MG63 (cell line): ENCODE data around the gene MERTK. TPM values are rescaled to one million over a fixed set of nuclear protein-coding genes. Genes with fewer than 3 reads are reported as not detected.
"Not testable (repeated sequence)": the region's sequence is repeated elsewhere in the genome, so short reads cannot be mapped to it uniquely, and the experiment has no call there.

Experiments used
- DNase-seq: peaks from one replicate; pipeline ENCODE4 v3.0.0-alpha.2; 2020
- H3K27me3 ChIP-seq: fragments of 250-450 bp; sonication (Bioruptor Pico); 2 replicates; pipeline ENCODE4 v1.5.1; 2020; ENCODE audit warnings: mild to moderate bottlenecking, moderate library complexity
- H3K36me3 ChIP-seq: fragments of 250-450 bp; sonication (Bioruptor Pico); 2 replicates; pipeline ENCODE4 v1.5.1; 2020; ENCODE audit warnings: mild to moderate bottlenecking, moderate library complexity
- H3K4me3 ChIP-seq: fragments of 250-450 bp; sonication (Bioruptor Pico); 2 replicates; pipeline ENCODE4 v1.5.1; 2020; ENCODE audit warnings: mild to moderate bottlenecking, moderate library complexity
- H3K9me3 ChIP-seq: fragments of 250-450 bp; sonication (Bioruptor Pico); 2 replicates; pipeline ENCODE4 v1.5.1; 2020; ENCODE audit warnings: mild to moderate bottlenecking, moderate library complexity
- total RNA-seq: library from RNA; depleted of rRNA; stranded (reverse); fragments of >200 nt; shearing (Covaris generic); gene quantifications from 2 replicates; pipeline ENCODE4 v1.2.3, GENCODE V29; 2014; ENCODE audit warnings: low replicate concordance

The MERTK gene
- total RNA-seq, 1 experiment from 2014 or later, result 0.23 TPM

GRCh38 chr2:112032224-112032586, 133.8 kb downstream of the MERTK start:
- H3K36me3 ChIP-seq, result no peaks in the 10 kb centered on the region
- 0 out of 2 replicates have a peak, but pooled peaks cover 2% of the 10 kb centered on the region for H3K9me3 ChIP-seq
- no peak for DNase-seq
- H3K27me3 ChIP-seq, result no peaks in the 10 kb centered on the region
- H3K4me3 ChIP-seq, result no peak overlapping the region

- Histone ChIP-seq H3K4me3 (no peak overlapping the region), H3K27me3 (no peaks in the 10 kb centered on the region), H3K9me3 (0 out of 2 replicates have a peak, but pooled peaks cover 5% of the 10 kb centered on the region), H3K36me3 (no peaks in the 10 kb centered on the region)
- DNase-seq, result peak; percentile 65
Observed at GRCh38 chr2:112032689-112033465, 134.5 kb downstream of the MERTK start.

DNA sequence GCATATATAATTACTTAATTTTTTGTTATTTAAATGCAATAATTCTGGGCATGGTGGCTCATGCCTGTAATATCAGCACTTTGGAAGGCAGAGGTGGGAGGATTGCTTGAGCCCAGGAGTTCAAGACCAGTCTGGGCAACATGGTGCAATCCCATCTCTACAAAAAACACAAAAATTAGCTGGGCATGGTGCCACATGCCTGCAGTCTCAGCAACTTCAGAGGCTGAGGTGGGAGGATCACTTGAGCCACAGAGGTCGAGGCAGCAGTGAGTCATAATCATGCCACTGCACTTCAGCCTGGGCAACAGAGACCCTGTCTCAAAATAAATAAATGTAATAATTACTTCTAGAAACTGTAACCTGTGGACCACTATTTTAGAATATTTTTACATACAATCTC, 135.2 kb downstream of the MERTK start:
- Histone ChIP-seq H3K36me3 (no peaks in the 10 kb centered on the region), H3K9me3 (0 out of 2 replicates have a peak, but pooled peaks cover 5% of the 10 kb centered on the region), H3K4me3 (no peak overlapping the region), H3K27me3 (no peaks in the 10 kb centered on the region)
- peak; percentile 59 for DNase-seq

GRCh38 chr2:112034924-112035323, 136.5 kb downstream of the MERTK start:
- Histone ChIP-seq H3K4me3 (no peak overlapping the region), H3K9me3 (0 out of 2 replicates have a peak, but pooled peaks cover 5% of the 10 kb centered on the region), H3K36me3 (no peaks in the 10 kb centered on the region), H3K27me3 (no peaks in the 10 kb centered on the region)
- no peak for DNase-seq

- no peaks in the 10 kb centered on the region for H3K36me3 ChIP-seq
- H3K9me3 ChIP-seq, result 0 out of 2 replicates have a peak, but pooled peaks cover 5% of the 10 kb centered on the region
- no peak for DNase-seq
- no peaks in the 10 kb centered on the region for H3K27me3 ChIP-seq
- H3K4me3 ChIP-seq, result no peak overlapping the region
Observed at GRCh38 chr2:112035786-112036185, 137.4 kb downstream of the MERTK start.

- DNase-seq, H3K27me3 ChIP-seq, H3K9me3 ChIP-seq, H3K4me3 ChIP-seq, H3K36me3 ChIP-seq: not testable (repeated sequence)
Observed at GRCh38 chr2:112039556-112039955, 141.1 kb downstream of the MERTK start.

- not testable (repeated sequence) for H3K27me3 ChIP-seq, H3K36me3 ChIP-seq, H3K4me3 ChIP-seq, H3K9me3 ChIP-seq, DNase-seq
Observed at GRCh38 chr2:112040066-112040465, 141.7 kb downstream of the MERTK start.

DNA sequence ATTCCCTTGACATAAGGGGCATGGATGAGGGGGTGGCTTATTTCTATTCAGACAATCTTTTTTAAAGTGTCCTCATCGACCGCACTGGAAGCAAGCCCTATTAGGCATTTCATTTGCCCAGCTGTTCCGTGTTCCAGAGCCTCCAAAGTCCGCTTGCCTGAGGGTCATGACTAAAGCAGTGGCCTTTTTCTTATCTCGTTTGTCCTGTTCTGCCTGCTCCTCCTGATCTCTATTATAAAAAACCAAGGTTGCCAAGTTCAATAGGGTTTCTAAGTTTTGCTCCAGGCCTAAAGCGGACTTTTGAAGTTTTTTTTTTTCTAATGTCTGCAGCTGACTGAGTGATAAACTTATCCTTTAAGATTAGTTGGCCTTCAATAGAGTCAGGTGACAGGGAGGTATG, 143.1 kb downstream of the MERTK start:
- not testable (repeated sequence) for DNase-seq, H3K4me3 ChIP-seq, H3K9me3 ChIP-seq, H3K27me3 ChIP-seq, H3K36me3 ChIP-seq

- no peaks in the 10 kb centered on the region for H3K9me3 ChIP-seq
Observed at GRCh38 chr2:112045446-112046014, 147.1 kb downstream of the MERTK start.

GRCh38 chr2:112046231-112046630, 147.8 kb downstream of the MERTK start:
- no peak overlapping the region for H3K4me3 ChIP-seq
- no peak for DNase-seq
- no peaks in the 10 kb centered on the region for H3K9me3 ChIP-seq
- no peaks in the 10 kb centered on the region for H3K27me3 ChIP-seq
- no peaks in the 10 kb centered on the region; the same call in 1 of the 2 replicates for H3K36me3 ChIP-seq

More at GRCh38 chr2:112045446-112046014, 147.1 kb downstream of the MERTK start:
- Histone ChIP-seq H3K4me3 (no peak overlapping the region), H3K27me3 (no peaks in the 10 kb centered on the region), H3K36me3 (no peaks in the 10 kb centered on the region; the same call in 1 of the 2 replicates)
- no peak for DNase-seq

DNA sequence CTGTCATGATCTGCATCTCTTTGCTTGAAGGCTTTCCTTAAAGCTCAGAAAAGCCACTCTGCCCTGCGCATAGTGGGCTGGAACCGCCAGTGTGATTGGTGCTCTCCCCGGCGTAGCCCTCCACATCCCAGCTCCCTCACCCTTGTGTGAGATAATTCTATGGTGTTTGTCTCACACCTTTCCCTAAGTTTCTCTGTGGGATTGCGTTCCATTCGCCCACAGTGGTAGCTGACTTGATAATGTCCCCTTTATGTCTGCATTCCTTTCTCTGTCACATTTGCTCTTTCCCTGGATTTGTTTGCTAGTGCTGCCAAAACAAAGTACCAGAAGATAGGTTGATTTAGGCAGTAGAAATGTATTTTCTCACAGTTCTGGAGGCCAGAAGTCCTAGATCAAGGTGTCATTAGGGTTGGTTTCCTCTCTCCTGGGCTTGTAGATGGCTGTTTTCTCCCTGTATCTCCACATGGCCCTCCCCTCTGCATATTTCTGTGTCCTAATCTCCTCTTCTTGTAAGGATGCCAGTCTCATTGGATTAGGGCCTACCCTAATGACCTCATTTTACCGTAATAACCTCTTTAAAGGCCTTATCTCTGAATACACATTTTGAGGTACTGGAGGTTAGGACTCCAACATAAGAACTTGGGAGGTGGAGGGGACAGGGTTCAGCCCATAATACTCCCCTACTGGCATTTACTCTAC, 149.3 kb downstream of the MERTK start:
- DNase-seq, result no peak
- Histone ChIP-seq H3K4me3 (no peak overlapping the region), H3K36me3 (no peaks in the 10 kb centered on the region; the same call in 1 of the 2 replicates), H3K27me3 (no peaks in the 10 kb centered on the region), H3K9me3 (no peaks in the 10 kb centered on the region)

DNA sequence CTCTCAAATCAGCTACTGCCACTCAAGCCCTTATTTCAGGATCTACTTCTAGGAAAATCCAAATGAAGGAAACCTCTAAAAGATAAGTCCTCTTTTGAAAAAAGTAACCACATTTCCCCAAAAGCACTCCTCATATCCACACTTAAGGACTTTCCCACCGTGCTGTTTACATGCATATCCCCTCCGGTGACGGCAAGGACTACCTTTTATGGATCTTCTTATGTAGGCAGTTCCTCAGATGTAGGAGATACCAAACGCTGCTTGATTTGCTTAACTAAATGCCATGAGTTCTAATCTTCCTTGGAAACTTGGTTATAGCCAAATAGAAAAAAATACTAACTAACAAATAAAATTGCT, 149.8 kb downstream of the MERTK start:
- no peak overlapping the region for H3K4me3 ChIP-seq

GRCh38 chr2:112048887-112049286, 150.5 kb downstream of the MERTK start:
- Histone ChIP-seq H3K4me3 (no peak overlapping the region), H3K9me3 (no peaks in the 10 kb centered on the region), H3K27me3 (no peaks in the 10 kb centered on the region), H3K36me3 (no peaks in the 10 kb centered on the region; the same call in 1 of the 2 replicates)
- no peak for DNase-seq

More for the DNA sequence above, 149.8 kb downstream of the MERTK start:
- Histone ChIP-seq H3K36me3 (no peaks in the 10 kb centered on the region; the same call in 1 of the 2 replicates), H3K9me3 (no peaks in the 10 kb centered on the region), H3K27me3 (no peaks in the 10 kb centered on the region)
- no peak for DNase-seq

GRCh38 chr2:112050316-112050715, 151.9 kb downstream of the MERTK start:
- no peaks in the 10 kb centered on the region for H3K27me3 ChIP-seq
- no peaks in the 10 kb centered on the region for H3K9me3 ChIP-seq
- DNase-seq, result no peak
- H3K4me3 ChIP-seq, result no peak overlapping the region
- no peaks in the 10 kb centered on the region; the same call in 1 of the 2 replicates for H3K36me3 ChIP-seq

DNA sequence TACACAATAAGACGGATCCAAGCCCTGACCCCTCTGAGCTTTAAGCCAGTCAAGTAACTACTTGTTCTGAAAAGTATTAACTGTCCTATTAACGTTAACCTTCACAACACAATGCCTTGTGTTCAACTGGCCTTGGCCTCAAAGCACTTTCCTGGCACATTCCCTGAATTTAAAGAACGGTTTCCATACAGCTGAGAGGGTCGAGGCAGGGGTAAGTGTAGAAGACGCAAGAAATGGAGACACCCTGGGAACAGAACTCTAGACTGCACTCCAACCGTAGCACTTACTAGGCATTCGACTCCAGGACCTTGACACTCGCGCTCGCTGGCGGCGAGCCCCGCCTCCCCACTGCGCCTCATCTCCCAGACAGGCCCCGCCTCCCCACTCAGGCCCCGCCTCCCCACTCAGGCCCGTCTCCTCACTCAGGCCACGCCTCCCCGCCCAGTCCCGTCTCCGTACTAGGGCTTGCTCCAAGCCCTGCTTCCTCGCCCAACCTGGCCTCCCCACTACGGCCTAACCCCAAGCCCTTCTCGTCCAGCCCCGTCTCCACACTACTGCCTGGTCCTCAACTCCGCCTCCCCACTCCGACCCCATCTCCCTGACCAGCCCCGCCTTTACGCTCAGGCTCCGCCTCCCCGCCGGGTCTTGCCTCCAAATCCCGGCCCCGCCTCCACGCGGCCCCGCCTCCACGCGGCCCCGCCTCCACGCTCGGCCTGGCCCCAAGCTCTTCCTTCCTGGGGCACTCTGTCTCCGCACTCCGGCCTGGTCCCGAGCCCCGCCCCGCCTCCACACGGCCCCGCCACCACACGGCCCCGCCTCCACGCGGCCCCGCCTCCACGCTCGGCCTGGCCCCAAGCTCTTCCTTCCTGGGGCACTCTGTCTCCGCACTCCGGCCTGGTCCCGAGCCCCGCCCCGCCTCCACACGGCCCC, 155.8 kb downstream of the MERTK start:
- Histone ChIP-seq H3K4me3 (peak overlapping the region; percentile 57), H3K9me3 (no peaks in the 10 kb centered on the region), H3K36me3 (no peaks in the 10 kb centered on the region; the same call in 1 of the 2 replicates), H3K27me3 (no peaks in the 10 kb centered on the region)
- peak; percentile 95 for DNase-seq
